Left renal cortex interstitium (tissue), 4 donors: ENCODE data around the gene DNPEP. TPM values are rescaled to one million over a fixed set of nuclear protein-coding genes. Genes with fewer than 3 reads are reported as not detected.
"Not testable (repeated sequence)": the region's sequence is repeated elsewhere in the genome, so short reads cannot be mapped to it uniquely, and the experiment has no call there.

ENCODE experiments used
- DNase-seq, 4 donors: peaks; one replicate each; pipeline ENCODE4 v3.0.0-alpha.2; 2013; ENCODE audit warnings: low read depth in 4 of 4, low spot score in 2 of 4, missing footprints in 1 of 4
- polyA plus RNA-seq, 4 donors: library from polyadenylated mRNA; unstranded; fragments of 120-200 nt; gene quantifications; one replicate each; pipeline ENCODE4 v1.2.1, GENCODE V29; 2013; ENCODE audit not compliant: insufficient read length in 4 of 4

Gene DNPEP
- polyA plus RNA-seq, 4 donors: 54.3 to 73.8 (median 69.2) TPM

GRCh38 chr2:219419331-219420197, 31.9 kb upstream of the DNPEP start:
- DNase-seq: no peak

- no peak for DNase-seq
Measured at GRCh38 chr2:219419012-219419324, 31.3 kb upstream of the DNPEP start.

- DNase-seq: no peak
Measured at GRCh38 chr2:219418155-219419011, 30.7 kb upstream of the DNPEP start, which contains the start of gene DES. Gene DES (plus strand): TSS chr2:219418377. CDS start chr2:219418463, 86 bp downstream.

- DNase-seq: no peak
Measured at GRCh38 chr2:219417374-219417773, 29.7 kb upstream of the DNPEP start.

GRCh38 chr2:219416938-219417337, 29.2 kb upstream of the DNPEP start:
- no peak for DNase-seq

- no peak for DNase-seq
Measured at GRCh38 chr2:219416235-219416602, 28.5 kb upstream of the DNPEP start.

- DNase-seq: no peak
Measured at GRCh38 chr2:219415580-219416234, 28.0 kb upstream of the DNPEP start.

GRCh38 chr2:219414857-219415256, 27.1 kb upstream of the DNPEP start:
- DNase-seq: no peak

- no peak for DNase-seq
Measured at GRCh38 chr2:219410390-219410789, 22.7 kb upstream of the DNPEP start.

GRCh38 chr2:219409619-219410018, 21.9 kb upstream of the DNPEP start:
- DNase-seq: no peak

- no peak for DNase-seq
Measured at GRCh38 chr2:219408631-219409030, 20.9 kb upstream of the DNPEP start.

GRCh38 chr2:219408204-219408603, 20.5 kb upstream of the DNPEP start:
- DNase-seq: no peak

GRCh38 chr2:219407343-219407742, 19.6 kb upstream of the DNPEP start:
- DNase-seq: not testable (repeated sequence)

- no peak for DNase-seq
Measured at GRCh38 chr2:219406861-219407230, 19.1 kb upstream of the DNPEP start.

- no peak for DNase-seq
Measured at GRCh38 chr2:219405958-219406860, 18.5 kb upstream of the DNPEP start.

- DNase-seq: no peak
Measured at GRCh38 chr2:219405451-219405850, 17.7 kb upstream of the DNPEP start.

GRCh38 chr2:219404954-219405353, 17.2 kb upstream of the DNPEP start:
- DNase-seq: no peak

GRCh38 chr2:219404291-219404910, 16.7 kb upstream of the DNPEP start:
- DNase-seq: no peak

- DNase-seq: no peak
Measured at GRCh38 chr2:219403861-219404260, 16.1 kb upstream of the DNPEP start.
